Smooth muscle cell (in vitro differentiated cells): ENCODE measurements around the gene CBX6. TPM values are rescaled to one million over a fixed set of nuclear protein-coding genes. Genes with fewer than 3 reads are reported as not detected.

Experiments
- DNase-seq: peaks from one replicate; lab custom pipeline; 2025; ENCODE audit not compliant: unreplicated experiment; lab: John Stamatoyannopoulos, UW
- H2AFZ ChIP-seq: fragments of 200-600 bp; sonication (generic); 2 replicates; pipeline ENCODE4 v1.6.0; 2016; ENCODE audit warnings: antibody characterized with exemption, low read depth, mild to moderate bottlenecking
- H3F3A ChIP-seq: fragments of 200-600 bp; sonication (generic); 2 replicates; pipeline ENCODE4 v1.6.0; 2017; ENCODE audit warnings: antibody characterized with exemption, low read depth
- H3K27ac ChIP-seq: fragments of 200-600 bp; sonication (generic); 2 replicates; pipeline ENCODE4 v1.5.1; 2016; ENCODE audit warnings: low read depth, mild to moderate bottlenecking
- H3K27me3 ChIP-seq: fragments of 200-600 bp; sonication (generic); 2 replicates; pipeline ENCODE4 v1.6.1; 2016; ENCODE audit warnings: low read depth, mild to moderate bottlenecking
- H3K36me3 ChIP-seq: fragments of 200-600 bp; sonication (generic); 2 replicates; pipeline ENCODE4 v1.5.1; 2016; ENCODE audit warnings: low read depth
- H3K4me1 ChIP-seq: fragments of 200-600 bp; sonication (generic); 2 replicates; pipeline ENCODE4 v1.5.1; 2016; ENCODE audit warnings: low read depth
- H3K4me2 ChIP-seq: fragments of 200-600 bp; sonication (generic); 2 replicates; pipeline ENCODE4 v1.6.0; 2016; ENCODE audit warnings: mild to moderate bottlenecking
- H3K4me3 ChIP-seq: fragments of 200-600 bp; sonication (generic); 2 replicates; pipeline ENCODE4 v1.5.1; 2016; ENCODE audit warnings: mild to moderate bottlenecking
- H3K79me2 ChIP-seq: fragments of 200-600 bp; sonication (generic); 2 replicates; pipeline ENCODE4 v1.6.0; 2016; ENCODE audit warnings: low read depth, mild to moderate bottlenecking
- H3K9ac ChIP-seq: fragments of 200-600 bp; sonication (generic); 2 replicates; pipeline ENCODE4 v1.6.0; 2016; ENCODE audit warnings: low read depth
- H3K9me3 ChIP-seq: fragments of 200-600 bp; sonication (generic); replicated peaks from 2 replicates; pipeline ENCODE4 v1.5.1; 2016; ENCODE audit warnings: low read depth
- H4K20me1 ChIP-seq: fragments of 200-600 bp; sonication (generic); 2 replicates; pipeline ENCODE4 v1.6.0; 2016; ENCODE audit warnings: low read depth
- CTCF ChIP-seq: fragments of 200-600 bp; sonication (generic); IDR thresholded peaks from 2 replicates; pipeline ENCODE4 v1.5.1; 2017; ENCODE audit warnings: borderline replicate concordance, mild to moderate bottlenecking, antibody characterized with exemption; ENCODE audit not compliant: insufficient read depth, poor library complexity, severe bottlenecking
- WGBS: methylation state at CpG from one replicate; pipeline ENCODE4 v1.1.7; 2016; ENCODE audit warnings: low lambda C conversion rate; 5-methylcytosine and 5-hydroxymethylcytosine counted together
- polyA plus RNA-seq: library from polyadenylated mRNA; unstranded; fragments of >200 nt; fragmentation: Nextera tagmentation; extraction: Ambion mirVana; gene quantifications from 2 replicates; pipeline ENCODE4 v1.2.1, GENCODE V29; 2016
- total RNA-seq: library from RNA; depleted of rRNA; stranded (reverse); fragments of >200 nt; gene quantifications from 2 replicates; pipeline ENCODE4 v1.2.3, GENCODE V29; 2014

The CBX6 gene
- total and polyA plus RNA-seq, 2 experiments from 2014 or later, result 11.6 to 23.9 TPM

GRCh38 chr22:38828191-38828590, 43.8 kb downstream of the CBX6 start:
- Histone ChIP-seq H3K27ac (no peak overlapping the region), H2AFZ (no peak overlapping the region), H3K4me3 (no peak overlapping the region), H3K4me2 (no peak overlapping the region), H3F3A (no peaks in the 10 kb centered on the region), H3K79me2 (no peaks in the 10 kb centered on the region), H3K4me1 (no peaks in the 10 kb centered on the region), H4K20me1 (no peaks in the 10 kb centered on the region), H3K9me3 (no peaks in the 10 kb centered on the region), H3K27me3 (no peaks in the 10 kb centered on the region), H3K36me3 (no peaks in the 10 kb centered on the region), H3K9ac (no peak overlapping the region)
- DNase-seq, result no peak
- no peak for TF ChIP-seq CTCF
- WGBS, result 85% methylated on average over 11 of the region's 11 CpGs

GRCh38 chr22:38827510-38827909, 44.5 kb downstream of the CBX6 start:
- Histone ChIP-seq H3K9ac (no peak overlapping the region), H3K27ac (no peak overlapping the region), H3K79me2 (no peaks in the 10 kb centered on the region), H3K36me3 (no peaks in the 10 kb centered on the region), H3K4me2 (no peak overlapping the region), H3K27me3 (no peaks in the 10 kb centered on the region), H3K4me1 (no peaks in the 10 kb centered on the region), H3F3A (no peaks in the 10 kb centered on the region), H3K9me3 (no peaks in the 10 kb centered on the region), H3K4me3 (no peak overlapping the region), H2AFZ (no peak overlapping the region), H4K20me1 (no peaks in the 10 kb centered on the region)
- TF ChIP-seq CTCF, result no peak
- no peak for DNase-seq

- WGBS, result 93% methylated on average over 5 of the region's 5 CpGs
- Histone ChIP-seq H3K9me3 (no peaks in the 10 kb centered on the region), H3F3A (no peaks in the 10 kb centered on the region), H4K20me1 (no peaks in the 10 kb centered on the region), H2AFZ (no peak overlapping the region), H3K4me2 (no peak overlapping the region), H3K4me3 (no peak overlapping the region), H3K9ac (no peak overlapping the region), H3K79me2 (no peaks in the 10 kb centered on the region), H3K4me1 (no peaks in the 10 kb centered on the region), H3K27me3 (no peaks in the 10 kb centered on the region), H3K36me3 (no peaks in the 10 kb centered on the region), H3K27ac (no peak overlapping the region)
- no peak for DNase-seq
- TF ChIP-seq CTCF, result no peak
These were observed 45.2 kb downstream of the CBX6 start for GRCh38 chr22:38826801-38827200.

GRCh38 chr22:38826386-38826785, 45.6 kb downstream of the CBX6 start:
- H3K27ac ChIP-seq, result no peak overlapping the region
- WGBS, result 96% methylated on average over 16 of the region's 16 CpGs
- no peaks in the 10 kb centered on the region for H3K4me1 ChIP-seq
- H3K36me3 ChIP-seq, result no peaks in the 10 kb centered on the region
- no peaks in the 10 kb centered on the region for H3F3A ChIP-seq
- no peak overlapping the region for H3K4me2 ChIP-seq
- no peaks in the 10 kb centered on the region for H3K9me3 ChIP-seq
- no peak overlapping the region for H3K9ac ChIP-seq
- no peak for TF ChIP-seq CTCF
- H3K4me3 ChIP-seq, result no peak overlapping the region
- H3K79me2 ChIP-seq, result no peaks in the 10 kb centered on the region
- no peaks in the 10 kb centered on the region for H3K27me3 ChIP-seq
- DNase-seq, result no peak
- no peak overlapping the region for H2AFZ ChIP-seq
- H4K20me1 ChIP-seq, result no peaks in the 10 kb centered on the region
